HEK293 (cell line): ENCODE measurements around the gene KRTAP9-3.
"Not testable (repeated sequence)": the region's sequence is repeated elsewhere in the genome, so short reads cannot be mapped to it uniquely, and the experiment has no call there.

ENCODE experiments used
- CTCF ChIA-PET: fragments of 350-600 bp; formaldehyde crosslinking; extraction: SDS; loops from one replicate; lab custom pipeline; 2021; ENCODE audit warnings: antibody characterized with exemption; lab: Yijun Ruan, JAX
- POLR2A ChIA-PET: fragments of 300-600 bp; formaldehyde crosslinking; extraction: SDS; loops from one replicate; lab custom pipeline; 2020; ENCODE audit warnings: antibody characterized with exemption, inconsistent platforms; lab: Yijun Ruan, JAX
- H3K27ac ChIP-seq: fragments of 200-500 bp; sonication (Bioruptor generic); 2 replicates; pipeline ENCODE4 v1.5.1; 2014; ENCODE audit warnings: low read depth, low read length, control low read depth, inconsistent platforms; ENCODE audit errors: extremely low read depth
- H3K36me3 ChIP-seq, 2 experiments: fragments of 200-500 bp in 1 of 2; sonication (Bioruptor generic) in 1 of 2; 1 replicate in 1 of 2; 2 replicates in 1 of 2; pipeline ENCODE4 v1.5.1; 2014 to 2017; ENCODE audit warnings: inconsistent platforms in 2 of 2, low read length in 2 of 2; ENCODE audit not compliant: control insufficient read depth in 2 of 2, insufficient read depth in 1 of 2
- H3K4me1 ChIP-seq: fragments of 200-500 bp; sonication (Bioruptor generic); 2 replicates; pipeline ENCODE4 v1.5.1; 2014; ENCODE audit warnings: mild to moderate bottlenecking, low read length, inconsistent platforms; ENCODE audit not compliant: control insufficient read depth, insufficient read depth
- H3K4me3 ChIP-seq: 2 replicates; pipeline ENCODE4 v1.5.1; 2011; ENCODE audit warnings: low read depth, mild to moderate bottlenecking, control low read depth, low read length, moderate library complexity
- H3K9me3 ChIP-seq: fragments of 200-500 bp; sonication (Bioruptor generic); 2 replicates; pipeline ENCODE4 v1.5.1; 2014; ENCODE audit warnings: low read depth, low read length, inconsistent platforms; ENCODE audit not compliant: control insufficient read depth, insufficient read depth
- GLI2 ChIP-seq: fragments of 450-650 bp; formaldehyde crosslinking; IDR thresholded peaks from 2 replicates; pipeline ENCODE4; 2017; ENCODE audit warnings: missing biosample characterization, missing genetic modification characterization, low read depth, borderline replicate concordance
- HOXA7 ChIP-seq: sonication (generic); formaldehyde crosslinking; IDR thresholded peaks from 2 replicates; pipeline ENCODE4 v1.8.1; 2022; ENCODE audit warnings: missing genetic modification reagents, borderline replicate concordance
- KLF17 ChIP-seq: fragments of 450-650 bp; formaldehyde crosslinking; IDR thresholded peaks from 2 replicates; pipeline ENCODE4 v1.5.1; 2016; ENCODE audit warnings: missing biosample characterization, missing genetic modification characterization
- PRDM6 ChIP-seq: fragments of 450-650 bp; formaldehyde crosslinking; IDR thresholded peaks from 2 replicates; pipeline ENCODE4 v1.5.1; 2017; ENCODE audit warnings: missing biosample characterization, missing genetic modification characterization
- SCRT1 ChIP-seq: fragments of 450-650 bp; formaldehyde crosslinking; IDR thresholded peaks from 2 replicates; pipeline ENCODE4 v1.5.1; 2016; ENCODE audit warnings: missing biosample characterization, missing genetic modification characterization, borderline replicate concordance
- SCRT2 ChIP-seq: fragments of 450-650 bp; formaldehyde crosslinking; IDR thresholded peaks from 2 replicates; pipeline ENCODE4 v1.5.1; 2016; ENCODE audit warnings: missing biosample characterization, missing genetic modification characterization
- ZIC2 ChIP-seq: fragments of 450-650 bp; formaldehyde crosslinking; IDR thresholded peaks from 2 replicates; pipeline ENCODE4 v1.5.1; 2016; ENCODE audit warnings: missing biosample characterization, missing genetic modification characterization
- ZNF221 ChIP-seq: fragments of 450-650 bp; formaldehyde crosslinking; IDR thresholded peaks from 2 replicates; pipeline ENCODE4 v1.5.1; 2017; ENCODE audit warnings: missing biosample characterization, missing genetic modification characterization, borderline replicate concordance
- ZNF266 ChIP-seq: fragments of 450-650 bp; formaldehyde crosslinking; IDR thresholded peaks from 2 replicates; pipeline ENCODE4 v1.5.1; 2016; ENCODE audit warnings: missing biosample characterization, missing genetic modification characterization, low read depth
- ZNF473 ChIP-seq: fragments of 450-650 bp; formaldehyde crosslinking; IDR thresholded peaks from 2 replicates; pipeline ENCODE4 v1.5.1; 2017; ENCODE audit warnings: missing biosample characterization, missing genetic modification characterization
- ZNF501 ChIP-seq: fragments of 450-650 bp; formaldehyde crosslinking; IDR thresholded peaks from 2 replicates; pipeline ENCODE4 v1.5.1; 2016; ENCODE audit warnings: missing biosample characterization, missing genetic modification characterization
- ZNF639 ChIP-seq: fragments of 450-650 bp; formaldehyde crosslinking; IDR thresholded peaks from 2 replicates; pipeline ENCODE4 v1.5.1; 2016; ENCODE audit warnings: missing biosample characterization, missing genetic modification characterization
- ZNF692 ChIP-seq: fragments of 450-650 bp; formaldehyde crosslinking; IDR thresholded peaks from 2 replicates; pipeline ENCODE4 v1.5.1; 2016; ENCODE audit warnings: missing biosample characterization, missing genetic modification characterization

KRTAP9-3 gene

GRCh38 chr17:41251261-41251660 is 19.0 kb downstream of the KRTAP9-3 start:
- no peak overlapping the region for H3K27ac ChIP-seq
- no peaks in the 10 kb centered on the region for H3K4me1 ChIP-seq
- ChIA-PET POLR2A (no interaction called here), CTCF (interaction anchor here (0.6 kb wide), 1 partner anchor 258 kb away, joined by 3 read pairs; no protein-coding TSS in a partner anchor)
- TF ChIP-seq ZNF473 (tag by site-specific recombination) = no peak
- TF ChIP-seq ZNF221 (tag by site-specific recombination) = no peak
- H3K4me3 ChIP-seq = no peak overlapping the region
- no peaks in the 10 kb centered on the region for H3K36me3 ChIP-seq
- no peaks in the 10 kb centered on the region for H3K9me3 ChIP-seq

GRCh38 chr17:41254861-41255260 is 22.6 kb downstream of the KRTAP9-3 start:
- Histone ChIP-seq H3K36me3 (no peaks in the 10 kb centered on the region), H3K4me1 (no peaks in the 10 kb centered on the region), H3K4me3 (no peak overlapping the region), H3K27ac (no peak overlapping the region), H3K9me3 (no peaks in the 10 kb centered on the region)
- TF ChIP-seq ZNF639 (tag by site-specific recombination) = no peak
- ChIA-PET CTCF (interaction anchor here (0.6 to 2.0 kb wide), 2 partner anchors 294 to 333 kb away, joined by 3 to 8 read pairs; no protein-coding TSS in a partner anchor), POLR2A (no interaction called here)

GRCh38 chr17:41255381-41256290 is 23.4 kb downstream of the KRTAP9-3 start, which contains the start of gene KRTAP9-9:
Gene KRTAP9-9, plus strand, starts transcription at chr17:41255384.
- POLR2A ChIA-PET, H3K4me1 ChIP-seq, H3K27ac ChIP-seq, H3K9me3 ChIP-seq, H3K36me3 ChIP-seq, H3K4me3 ChIP-seq: not testable (repeated sequence)
- TF ChIP-seq SCRT2 (tag by site-specific recombination) (peak; percentile 73), SCRT1 (tag by site-specific recombination) (peak; percentile 75), ZIC2 (peak; percentile 40)
- CTCF ChIA-PET = interaction anchor here (0.6 kb wide), 1 partner anchor 332 kb away, joined by 3 read pairs; no protein-coding TSS in a partner anchor

- Histone ChIP-seq H3K36me3 (no peaks in the 10 kb centered on the region), H3K4me3 (no peak overlapping the region), H3K9me3 (no peaks in the 10 kb centered on the region), H3K27ac (no peak overlapping the region), H3K4me1 (no peaks in the 10 kb centered on the region)
- ChIA-PET POLR2A (no interaction called here), CTCF (no interaction called here)
- no peak for TF ChIP-seq ZNF692 (tag by site-specific recombination)
Observed at GRCh38 chr17:41256291-41256685, 24.0 kb downstream of the KRTAP9-3 start.

GRCh38 chr17:41258406-41258805 is 26.2 kb downstream of the KRTAP9-3 start:
- ChIA-PET CTCF (no interaction called here), POLR2A (no interaction called here)
- Histone ChIP-seq H3K4me3 (no peak overlapping the region), H3K36me3 (no peaks in the 10 kb centered on the region), H3K4me1 (no peaks in the 10 kb centered on the region), H3K27ac (no peak overlapping the region), H3K9me3 (no peaks in the 10 kb centered on the region)
- TF ChIP-seq ZNF692 (tag by site-specific recombination) = no peak
- TF ChIP-seq ZNF266 (tag by site-specific recombination) = no peak
- TF ChIP-seq HOXA7 (CRISPR knock-in tag) = no peak
- no peak for TF ChIP-seq ZNF501 (tag by site-specific recombination)
- no peak for TF ChIP-seq PRDM6
- TF ChIP-seq GLI2 (tag by site-specific recombination) = no peak
- no peak for TF ChIP-seq KLF17 (tag by site-specific recombination)
